Cardiac fibroblast (primary cell): Measurements from ENCODE around the gene ING5.

Experiments used
- DNase-seq, 2 donors: peaks; one replicate each; pipeline versions ENCODE4 v3.0.0 to v3.0.0-alpha.2; 2010; ENCODE audit warnings: low read depth in 2 of 2
- H3K4me3 ChIP-seq, 2 donors: replicated peaks in 1 of 2; 1 replicate in 1 of 2; 2 replicates in 1 of 2; pipeline ENCODE4 v1.5.1; 2011; ENCODE audit warnings: low read depth in 2 of 2, low read length in 2 of 2, mild to moderate bottlenecking in 2 of 2, moderate library complexity in 1 of 2
- CTCF ChIP-seq: IDR thresholded peaks from one replicate; pipeline ENCODE4 v1.5.1; 2011; ENCODE audit warnings: low read depth, mild to moderate bottlenecking, low read length, inconsistent platforms

Gene ING5

GRCh38 chr2:241666627-241667400 lies 35.0 kb upstream of the ING5 start:
- H3K4me3 ChIP-seq, result no peak overlapping the region
- no peak for TF ChIP-seq CTCF
- DNase-seq, result no peak

GRCh38 chr2:241668354-241668753 lies 33.5 kb upstream of the ING5 start:
- H3K4me3 ChIP-seq, result no peak overlapping the region
- no peak for TF ChIP-seq CTCF

GRCh38 chr2:241668839-241669238 lies 33.0 kb upstream of the ING5 start:
- no peak overlapping the region for H3K4me3 ChIP-seq
- TF ChIP-seq CTCF, result no peak
- no peak for DNase-seq

More at GRCh38 chr2:241668354-241668753, 33.5 kb upstream of the ING5 start:
- no peak for DNase-seq

GRCh38 chr2:241670333-241671110 lies 31.3 kb upstream of the ING5 start:
- DNase-seq, result no peak
- no peak for TF ChIP-seq CTCF
- no peak overlapping the region for H3K4me3 ChIP-seq

GRCh38 chr2:241671457-241672240 lies 30.2 kb upstream of the ING5 start:
- TF ChIP-seq CTCF, result no peak
- no peak for DNase-seq
- no peak overlapping the region for H3K4me3 ChIP-seq

- no peak overlapping the region for H3K4me3 ChIP-seq
- no peak for TF ChIP-seq CTCF
- no peak for DNase-seq
These were observed 29.3 kb upstream of the ING5 start for GRCh38 chr2:241672243-241673188.
